Psoas muscle (tissue), 8 donors: ENCODE measurements around the gene LGALS7B. TPM values are rescaled to one million over a fixed set of nuclear protein-coding genes. Genes with fewer than 3 reads are reported as not detected.
"Not testable (repeated sequence)": the region's sequence is repeated elsewhere in the genome, so short reads cannot be mapped to it uniquely, and the experiment has no call there.

Experiments used
- ATAC-seq, 4 donors: fragments of 200-7000 bp; cut with Tn5 transposase; one replicate each; pipeline ENCODE4 v1.9.1; 2020; ENCODE audit warnings: moderate library complexity in 3 of 4, mild to moderate bottlenecking in 2 of 4
- DNase-seq, 2 donors: peaks; one replicate each; pipeline ENCODE4 v3.0.0-alpha.2; 2020
- H3K27ac ChIP-seq: fragments of 200-600 bp; one replicate; pipeline ENCODE4 v1.8.0; 2022
- H3K27me3 ChIP-seq, 3 donors: fragments of 200-600 bp in 1 of 3; one replicate each; pipeline versions ENCODE4 v1.6.1 to v1.8.0; 2013 to 2022; ENCODE audit warnings: low read length in 2 of 3, mild to moderate bottlenecking in 2 of 3, moderate library complexity in 1 of 3; ENCODE audit not compliant: insufficient read depth in 3 of 3
- H3K36me3 ChIP-seq, 2 donors: fragments of 200-600 bp in 1 of 2; one replicate each; pipeline versions ENCODE4 v1.6.1 to v1.8.0; 2013 to 2022; ENCODE audit warnings: low read depth in 1 of 2, mild to moderate bottlenecking in 1 of 2, moderate library complexity in 1 of 2; ENCODE audit not compliant: insufficient read depth in 1 of 2
- H3K4me1 ChIP-seq: fragments of 200-600 bp; one replicate; pipeline ENCODE4 v1.8.0; 2022
- H3K4me3 ChIP-seq: fragments of 200-600 bp; one replicate; pipeline ENCODE4 v1.8.0; 2022; ENCODE audit warnings: mild to moderate bottlenecking
- H3K9me3 ChIP-seq: fragments of 200-600 bp; one replicate; pipeline ENCODE4 v1.8.0; 2022
- WGBS, 3 donors: extraction: QIAGEN DNeasy Blood & Tissue Kit; methylation state at CpG; one replicate each; pipeline versions ENCODE4 v1.1.6 to v1.1.7; 2013; 5-methylcytosine and 5-hydroxymethylcytosine counted together
- intact Hi-C, 2 donors: fragments of 100-400 bp; cut with DNase I; formaldehyde crosslinking; loops; one replicate each; pipeline versions ENCODE4 v1.11.0 to v1.14.2; 2022
- polyA plus RNA-seq, 3 donors: library from polyadenylated mRNA; stranded (reverse); fragments of 200-250 nt; gene quantifications; one replicate each; pipeline ENCODE4 v1.2.3, GENCODE V29; 2013
- total RNA-seq, 4 donors: library from RNA; stranded (reverse); fragmentation: NEBNext Ultra II Directional in 2 of 4; extraction: Animal tissue kit (Norgen Biotek cat#: 25700) in 2 of 4; gene quantifications; one replicate each; pipeline versions ENCODE4 v1.2.1 to v1.2.4, GENCODE V29; 2021 to 2023
- TF ChIP-seq, protein P1 (sequence below): fragments of 200-600 bp; IDR thresholded peaks from one replicate; pipeline ENCODE4 v1.8.0; 2022; ENCODE audit warnings: antibody characterized with exemption
- donor health status: healthy with polysubstance abuse.
- donor health status: DM: no; HTN: no; CAD: no; lungs with moderate emphysema.
- donor health status: Bipolar disorder and iron deficiency.
- donor health status: healthy.
- donor health status: DM: yes; HTN: yes; CAD: no.
- donor health status: DM: no; HTN: no; CAD: no.
- donor health status: DM: no; HTN: no; CAD: no.
- donor health status: DM: yes; HTN: yes; CAD: no.

LGALS7B gene
- total and polyA plus RNA-seq, 7 donors, result 0.91 TPM; not detected in 6

- Histone ChIP-seq H3K9me3 (no peaks in the 10 kb centered on the region), H3K36me3 (no peaks in the 10 kb centered on the region), H3K4me3 (no peak overlapping the region), H3K4me1 (no peaks in the 10 kb centered on the region), H3K27ac (no peak overlapping the region), H3K27me3 (no peaks in the 10 kb centered on the region)
- ATAC-seq, result no peak
- intact Hi-C loops, result loop anchor here in 1 of 2 donors (2.0 kb wide), 1 partner anchor 19 kb away; no protein-coding TSS in a partner anchor
- peak in 1 of 2 donors; percentile 30 for DNase-seq
- TF ChIP-seq, protein P1, sequence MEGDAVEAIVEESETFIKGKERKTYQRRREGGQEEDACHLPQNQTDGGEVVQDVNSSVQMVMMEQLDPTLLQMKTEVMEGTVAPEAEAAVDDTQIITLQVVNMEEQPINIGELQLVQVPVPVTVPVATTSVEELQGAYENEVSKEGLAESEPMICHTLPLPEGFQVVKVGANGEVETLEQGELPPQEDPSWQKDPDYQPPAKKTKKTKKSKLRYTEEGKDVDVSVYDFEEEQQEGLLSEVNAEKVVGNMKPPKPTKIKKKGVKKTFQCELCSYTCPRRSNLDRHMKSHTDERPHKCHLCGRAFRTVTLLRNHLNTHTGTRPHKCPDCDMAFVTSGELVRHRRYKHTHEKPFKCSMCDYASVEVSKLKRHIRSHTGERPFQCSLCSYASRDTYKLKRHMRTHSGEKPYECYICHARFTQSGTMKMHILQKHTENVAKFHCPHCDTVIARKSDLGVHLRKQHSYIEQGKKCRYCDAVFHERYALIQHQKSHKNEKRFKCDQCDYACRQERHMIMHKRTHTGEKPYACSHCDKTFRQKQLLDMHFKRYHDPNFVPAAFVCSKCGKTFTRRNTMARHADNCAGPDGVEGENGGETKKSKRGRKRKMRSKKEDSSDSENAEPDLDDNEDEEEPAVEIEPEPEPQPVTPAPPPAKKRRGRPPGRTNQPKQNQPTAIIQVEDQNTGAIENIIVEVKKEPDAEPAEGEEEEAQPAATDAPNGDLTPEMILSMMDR, result no peak
- 86 to 90% (median 89%) methylated on average over 5 of the region's 5 CpGs for WGBS, 3 donors
Observed at GRCh38 chr19:38793671-38794070, 4.7 kb downstream of the LGALS7B start.

DNA sequence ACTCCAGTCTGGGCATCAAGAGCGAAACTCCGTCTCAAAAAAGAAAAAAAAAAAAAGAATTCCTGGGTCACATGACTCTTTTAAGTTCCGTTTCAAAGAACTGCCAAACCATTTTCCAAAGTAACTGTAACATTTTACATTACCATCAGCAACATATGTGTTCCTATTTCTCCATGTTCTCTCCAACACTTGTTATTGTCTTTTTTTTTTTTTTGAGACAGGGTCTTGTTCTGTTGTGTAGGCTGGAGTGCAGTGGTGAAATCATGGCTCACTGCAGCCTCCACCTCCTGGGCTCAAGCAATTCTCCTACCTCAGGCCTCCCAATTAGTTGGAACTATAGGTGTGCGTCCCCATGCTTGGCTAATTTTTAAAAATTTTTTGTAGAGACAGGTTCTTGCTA is 6.5 kb downstream of the LGALS7B start:
- H3K4me3 ChIP-seq, result no peak overlapping the region
- intact Hi-C loops, result loop anchor here in 1 of 2 donors (2.0 kb wide), 1 partner anchor 21 kb away; no protein-coding TSS in a partner anchor
- no peak overlapping the region for H3K27ac ChIP-seq
- H3K4me1 ChIP-seq, result no peaks in the 10 kb centered on the region
- WGBS, 3 donors, result 80 to 92% (median 85%) methylated on average over 4 of the region's 4 CpGs
- TF ChIP-seq, protein P1, result no peak
- DNase-seq (no peak), ATAC-seq (no peak)
- no peaks in the 10 kb centered on the region for H3K36me3 ChIP-seq
- no peaks in the 10 kb centered on the region for H3K27me3 ChIP-seq
- no peaks in the 10 kb centered on the region for H3K9me3 ChIP-seq

- Histone ChIP-seq H3K27me3 (no peaks in the 10 kb centered on the region), H3K9me3 (no peaks in the 10 kb centered on the region), H3K4me3 (no peak overlapping the region), H3K27ac (no peak overlapping the region), H3K4me1 (no peaks in the 10 kb centered on the region), H3K36me3 (no peaks in the 10 kb centered on the region)
- DNase-seq (no peak), ATAC-seq (no peak)
- 63 to 83% (median 72%) methylated on average over 2 of the region's 2 CpGs for WGBS, 3 donors
- intact Hi-C loops, result no loop called here
- TF ChIP-seq, protein P1, result no peak
Observed at GRCh38 chr19:38796154-38796553, 7.2 kb downstream of the LGALS7B start.

GRCh38 chr19:38797781-38798180 is 8.8 kb downstream of the LGALS7B start:
- H3K4me1 ChIP-seq, ATAC-seq, intact Hi-C loops, H3K9me3 ChIP-seq, H3K27ac ChIP-seq, H3K4me3 ChIP-seq, H3K27me3 ChIP-seq, H3K36me3 ChIP-seq: not testable (repeated sequence)
- DNase-seq, result peak in 1 of 2 donors; percentile 39
- WGBS, 3 donors, result 88 to 93% (median 92%) methylated on average over 2 to 26 of the region's 33 CpGs

GRCh38 chr19:38799104-38799503 is 10.1 kb downstream of the LGALS7B start:
- H3K36me3 ChIP-seq, result peaks cover 0 to 3% of the 10 kb centered on the region in 2 donors
- H3K9me3 ChIP-seq, result no peaks in the 10 kb centered on the region
- no peak overlapping the region for H3K4me3 ChIP-seq
- H3K27me3 ChIP-seq, result no peaks in the 10 kb centered on the region
- DNase-seq, result peak in 1 of 2 donors; percentile 5
- 93 to 94% (median 94%) methylated on average over 10 of the region's 10 CpGs for WGBS, 3 donors
- H3K4me1 ChIP-seq, result no peaks in the 10 kb centered on the region
- intact Hi-C loops, result no loop called here
- ATAC-seq, result no peak
- TF ChIP-seq, protein P1, result no peak
- H3K27ac ChIP-seq, result no peak overlapping the region
